ENCODE data around the gene HMGCL.
"Not testable (repeated sequence)": the region's sequence is repeated elsewhere in the genome, so short reads cannot be mapped to it uniquely, and the experiment has no call there.

Gene HMGCL

GRCh38 chr1:23784846-23785245 is 40.4 kb downstream of the HMGCL start:
- no peak for DNase-seq (ENCODE audit: extremely low spot score)
- ChIA-PET POLR2A (interaction anchor here (1.1 kb wide), 1 partner anchor 10 kb away, joined by 3 read pairs; no protein-coding TSS in a partner anchor), CTCF (no interaction called here)
- TF ChIP-seq L3MBTL2 (conservative IDR thresholded peaks at IDR 0.05) (no peak), ELF4 (IDR thresholded peaks at IDR 0.05) (no peak), SP1 (IDR thresholded peaks at IDR 0.05) (no peak), FOXA1 (IDR thresholded peaks at IDR 0.05) (no peak), PKNOX1 (IDR thresholded peaks at IDR 0.05) (no peak), SUZ12 (IDR thresholded peaks at IDR 0.05) (no peak), ZNF384 (IDR thresholded peaks at IDR 0.05) (no peak), FOXM1 (IDR thresholded peaks at IDR 0.05; ENCODE audit: borderline replicate concordance) (no peak), ARNT (IDR thresholded peaks at IDR 0.05) (no peak), NFRKB (IDR thresholded peaks at IDR 0.05) (no peak), LEF1 (IDR thresholded peaks at IDR 0.05; ENCODE audit: borderline replicate concordance) (no peak), TARDBP (IDR thresholded peaks at IDR 0.05) (no peak), HDGF (IDR thresholded peaks at IDR 0.05; ENCODE audit: borderline replicate concordance) (no peak), CTBP1 (IDR thresholded peaks at IDR 0.05; ENCODE audit: borderline replicate concordance) (no peak), BHLHE40 (IDR thresholded peaks at IDR 0.05; ENCODE audit: borderline replicate concordance) (no peak), FOXK2 (IDR thresholded peaks at IDR 0.05) (no peak)

DNA sequence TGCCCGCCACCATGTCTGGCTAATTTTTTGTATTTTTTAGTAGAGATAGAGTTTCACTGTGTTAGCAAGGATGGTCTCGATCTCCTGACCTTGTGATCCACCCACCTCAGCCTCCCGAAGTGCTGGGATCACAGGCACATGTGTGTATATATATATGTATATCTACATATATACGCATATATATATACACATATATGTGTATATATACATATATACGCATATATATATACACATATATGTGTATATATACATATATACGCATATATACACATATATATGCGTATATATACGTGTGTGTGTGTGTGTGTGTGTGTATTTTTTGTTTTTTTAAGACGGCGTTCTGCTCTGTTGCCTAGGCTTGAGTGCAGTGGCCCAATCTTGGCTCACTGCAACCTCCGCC is 42.1 kb downstream of the HMGCL start:
- DNase-seq (ENCODE audit: extremely low spot score); CTCF ChIA-PET; POLR2A ChIA-PET: not testable (repeated sequence)

DNA sequence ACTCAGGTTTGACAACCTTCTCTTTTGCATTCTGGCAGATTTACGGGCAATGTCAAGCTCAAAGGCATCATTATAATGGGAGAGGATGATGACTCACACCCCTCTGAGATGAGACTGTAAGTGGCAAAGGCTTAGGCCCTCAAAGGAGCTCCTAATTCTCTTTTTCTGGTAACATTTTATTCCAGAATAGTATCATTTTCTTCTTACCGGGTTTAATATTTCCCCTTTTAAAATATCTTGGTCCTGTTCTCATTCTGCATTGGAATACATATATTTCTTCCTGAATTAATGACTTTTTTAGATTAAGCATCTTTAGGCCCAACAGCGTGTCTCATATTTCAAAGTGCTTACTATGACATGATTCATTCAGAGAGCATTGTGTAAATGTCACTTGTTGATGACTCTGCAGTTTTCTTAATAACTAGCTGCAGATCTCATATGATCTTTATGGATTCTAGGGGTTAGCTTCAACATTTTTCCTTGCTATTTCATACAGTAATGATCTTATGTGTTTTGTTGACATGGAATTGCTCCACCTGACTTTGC is 45.3 kb downstream of the HMGCL start:
- POLR2A ChIA-PET: interaction anchor here (0.6 to 3.4 kb wide), 6 partner anchors 10 to 151 kb away, joined by 3 to 42 read pairs (median 3); partner anchors contain the start of genes ELOA, HMGCL and LYPLA2
- CTCF ChIA-PET: interaction anchor here (1.5 kb wide), 1 partner anchor 8 kb away, joined by 3 read pairs; no protein-coding TSS in a partner anchor
- TF ChIP-seq NFRKB (IDR thresholded peaks at IDR 0.05) (no peak), TARDBP (IDR thresholded peaks at IDR 0.05) (no peak), ARNT (IDR thresholded peaks at IDR 0.05) (no peak), ELF4 (IDR thresholded peaks at IDR 0.05) (no peak), BHLHE40 (IDR thresholded peaks at IDR 0.05; ENCODE audit: borderline replicate concordance) (no peak), CTBP1 (IDR thresholded peaks at IDR 0.05; ENCODE audit: borderline replicate concordance) (no peak), L3MBTL2 (conservative IDR thresholded peaks at IDR 0.05) (no peak), SP1 (IDR thresholded peaks at IDR 0.05) (no peak), FOXK2 (IDR thresholded peaks at IDR 0.05) (no peak), HDGF (IDR thresholded peaks at IDR 0.05; ENCODE audit: borderline replicate concordance) (no peak), LEF1 (IDR thresholded peaks at IDR 0.05; ENCODE audit: borderline replicate concordance) (no peak), ZNF384 (IDR thresholded peaks at IDR 0.05) (no peak), SUZ12 (IDR thresholded peaks at IDR 0.05) (no peak)
- no peak for DNase-seq (ENCODE audit: extremely low spot score)

DNA sequence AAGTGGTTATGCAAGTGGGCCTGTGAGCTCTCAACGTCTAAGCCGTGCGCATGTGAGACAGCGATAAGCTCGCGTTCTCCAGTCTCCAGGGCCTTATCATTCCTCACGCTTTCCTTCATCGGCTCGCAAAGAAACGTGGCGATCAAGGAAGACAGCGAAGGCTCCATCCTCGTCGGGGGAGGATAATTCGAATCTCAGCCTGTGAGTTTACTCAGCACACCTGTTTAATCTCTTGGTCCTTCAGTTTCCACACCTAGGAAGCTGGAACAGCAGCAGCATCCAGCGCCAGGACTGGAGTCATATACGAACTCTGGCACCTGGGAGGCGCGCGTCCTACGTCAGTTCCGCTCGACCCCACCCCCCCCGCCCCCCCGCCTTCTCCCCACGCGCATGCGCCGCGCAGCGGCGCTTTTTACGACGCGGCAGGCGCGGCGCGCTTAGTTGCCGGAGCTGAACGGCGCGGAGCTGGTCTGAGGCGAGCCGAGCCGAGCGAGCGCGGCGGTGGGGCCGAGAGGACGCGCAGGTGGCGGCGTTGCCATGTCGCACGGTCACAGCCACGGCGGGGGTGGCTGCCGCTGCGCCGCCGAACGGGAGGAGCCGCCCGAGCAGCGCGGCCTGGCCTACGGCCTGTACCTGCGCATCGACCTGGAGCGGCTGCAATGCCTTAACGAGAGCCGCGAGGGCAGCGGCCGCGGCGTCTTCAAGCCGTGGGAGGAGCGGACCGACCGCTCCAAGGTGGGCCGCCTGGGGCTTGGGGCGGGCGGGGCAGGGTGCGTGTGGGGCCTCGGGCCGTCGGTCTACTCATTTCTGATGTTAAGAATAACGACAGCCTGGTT is 47.0 kb downstream of the HMGCL start, which contains the start of gene PITHD1:
PITHD1 (plus strand) TSS at position 440 of the 836 bp plus-strand sequence; CDS start at position 538, 98 bp downstream.
- CTCF ChIA-PET: interaction anchor here (0.5 to 1.4 kb wide), 4 partner anchors 10 to 152 kb away, joined by 3 to 4 read pairs (median 4); no protein-coding TSS in a partner anchor
- peak; percentile 66 for TF ChIP-seq L3MBTL2 (conservative IDR thresholded peaks at IDR 0.05)
- TF ChIP-seq SUZ12 (IDR thresholded peaks at IDR 0.05): no peak
- POLR2A ChIA-PET: interaction anchor here (0.8 to 3.4 kb wide), 21 partner anchors 8 to 139 kb away, joined by 3 to 42 read pairs (median 4); partner anchors contain the start of genes ELOA, LYPLA2 and RPL11
- DNase-seq (ENCODE audit: extremely low spot score): peak; percentile 95

DNA sequence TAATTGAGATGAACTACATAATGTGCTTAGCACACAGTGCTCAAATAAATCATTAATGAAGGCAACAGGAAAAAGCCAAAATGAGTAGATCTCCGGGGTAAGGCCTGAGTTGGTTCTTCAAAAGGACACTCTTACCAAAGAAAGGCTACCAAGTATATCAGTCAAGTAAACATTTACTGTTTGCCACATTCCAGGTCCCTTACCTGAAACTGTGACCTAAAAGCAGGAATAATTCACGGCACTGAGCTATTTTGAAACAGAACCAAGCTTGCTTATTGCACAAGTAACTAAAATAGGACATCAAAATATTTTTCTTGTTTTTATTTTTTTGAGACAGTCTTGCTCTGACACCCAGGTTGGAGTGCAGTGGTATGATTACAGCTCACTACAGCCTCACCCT is 49.0 kb downstream of the HMGCL start:
- ChIA-PET CTCF (interaction anchor here (1.2 kb wide), 1 partner anchor 140 kb away, joined by 4 read pairs; no protein-coding TSS in a partner anchor), POLR2A (interaction anchor here (1.5 kb wide), 1 partner anchor 33 kb away, joined by 3 read pairs; the partner anchor contains the start of gene ELOA)
- TF ChIP-seq TARDBP (IDR thresholded peaks at IDR 0.05) (no peak), HDGF (IDR thresholded peaks at IDR 0.05; ENCODE audit: borderline replicate concordance) (no peak), L3MBTL2 (conservative IDR thresholded peaks at IDR 0.05) (no peak), PKNOX1 (IDR thresholded peaks at IDR 0.05) (no peak), BHLHE40 (IDR thresholded peaks at IDR 0.05; ENCODE audit: borderline replicate concordance) (no peak), SP1 (IDR thresholded peaks at IDR 0.05) (no peak), FOXA1 (IDR thresholded peaks at IDR 0.05) (no peak), FOXK2 (IDR thresholded peaks at IDR 0.05) (no peak), NFRKB (IDR thresholded peaks at IDR 0.05) (no peak), LEF1 (IDR thresholded peaks at IDR 0.05; ENCODE audit: borderline replicate concordance) (no peak), CTBP1 (IDR thresholded peaks at IDR 0.05; ENCODE audit: borderline replicate concordance) (no peak), FOXM1 (IDR thresholded peaks at IDR 0.05; ENCODE audit: borderline replicate concordance) (no peak), ZNF384 (IDR thresholded peaks at IDR 0.05) (no peak), ELF4 (IDR thresholded peaks at IDR 0.05) (no peak), SUZ12 (IDR thresholded peaks at IDR 0.05) (no peak), ARNT (IDR thresholded peaks at IDR 0.05) (no peak)
- DNase-seq (ENCODE audit: extremely low spot score): no peak

- DNase-seq (ENCODE audit: extremely low spot score): no peak
- POLR2A ChIA-PET: interaction anchor here (1.2 kb wide), 1 partner anchor 10 kb away, joined by 3 read pairs; no protein-coding TSS in a partner anchor
Measured at GRCh38 chr1:23774174-23774880, 50.9 kb downstream of the HMGCL start.

More at GRCh38 chr1:23774174-23774880, 50.9 kb downstream of the HMGCL start:
- CTCF ChIA-PET: no interaction called here
- no peak for TF ChIP-seq FOXK2 (IDR thresholded peaks at IDR 0.05)
- TF ChIP-seq BHLHE40 (IDR thresholded peaks at IDR 0.05; ENCODE audit: borderline replicate concordance): no peak
- TF ChIP-seq ARNT (IDR thresholded peaks at IDR 0.05): no peak
- no peak for TF ChIP-seq CTBP1 (IDR thresholded peaks at IDR 0.05; ENCODE audit: borderline replicate concordance)
- no peak for TF ChIP-seq HDGF (IDR thresholded peaks at IDR 0.05; ENCODE audit: borderline replicate concordance)
